ENCODE results near the gene TESK2.
"Not testable (repeated sequence)": the region's sequence is repeated elsewhere in the genome, so short reads cannot be mapped to it uniquely, and the experiment has no call there.

Gene TESK2

GRCh38 chr1:45473302-45473701 lies 17.7 kb downstream of the TESK2 start:
- DNase-seq (ENCODE audit: low read depth in 2 of 2) = no peak

GRCh38 chr1:45470306-45470798 lies 20.6 kb downstream of the TESK2 start:
- no peak for DNase-seq (ENCODE audit: low read depth in 2 of 2)

- DNase-seq (ENCODE audit: low read depth in 2 of 2) = not testable (repeated sequence)
These were observed 23.6 kb downstream of the TESK2 start for GRCh38 chr1:45467353-45467752.

- DNase-seq (ENCODE audit: low read depth in 2 of 2) = no peak
These were observed 25.7 kb downstream of the TESK2 start for GRCh38 chr1:45465277-45465676.

GRCh38 chr1:45458894-45459293 lies 32.1 kb downstream of the TESK2 start:
- DNase-seq (ENCODE audit: low read depth in 2 of 2) = no peak

GRCh38 chr1:45456531-45456930 lies 34.4 kb downstream of the TESK2 start:
- DNase-seq (ENCODE audit: low read depth in 2 of 2) = no peak

GRCh38 chr1:45455162-45455561 lies 35.8 kb downstream of the TESK2 start:
- no peak for DNase-seq (ENCODE audit: low read depth in 2 of 2)

GRCh38 chr1:45454464-45454863 lies 36.5 kb downstream of the TESK2 start:
- no peak for DNase-seq (ENCODE audit: low read depth in 2 of 2)

- no peak for DNase-seq (ENCODE audit: low read depth in 2 of 2)
These were observed 38.5 kb downstream of the TESK2 start for GRCh38 chr1:45452503-45452902.

GRCh38 chr1:45448357-45448756 lies 42.6 kb downstream of the TESK2 start:
- DNase-seq (ENCODE audit: low read depth in 2 of 2) = no peak

- no peak for DNase-seq (ENCODE audit: low read depth in 2 of 2)
These were observed 43.9 kb downstream of the TESK2 start for GRCh38 chr1:45446950-45447672.

- DNase-seq (ENCODE audit: low read depth in 2 of 2) = no peak
These were observed 44.4 kb downstream of the TESK2 start for GRCh38 chr1:45446530-45446929.

GRCh38 chr1:45444609-45445131 lies 46.3 kb downstream of the TESK2 start:
- DNase-seq (ENCODE audit: low read depth in 2 of 2) = no peak

- DNase-seq (ENCODE audit: low read depth in 2 of 2) = no peak
These were observed 47.1 kb downstream of the TESK2 start for GRCh38 chr1:45443580-45444446.

GRCh38 chr1:45442272-45442671 lies 48.7 kb downstream of the TESK2 start:
- no peak for DNase-seq (ENCODE audit: low read depth in 2 of 2)

- DNase-seq (ENCODE audit: low read depth in 2 of 2) = no peak
These were observed 53.6 kb downstream of the TESK2 start for GRCh38 chr1:45437323-45437722.

- no peak for DNase-seq (ENCODE audit: low read depth in 2 of 2)
These were observed 60.5 kb downstream of the TESK2 start for GRCh38 chr1:45430490-45430889.

GRCh38 chr1:45429561-45430159 lies 61.3 kb downstream of the TESK2 start:
- no peak for DNase-seq (ENCODE audit: low read depth in 2 of 2)

GRCh38 chr1:45423906-45424678 lies 66.9 kb downstream of the TESK2 start:
- no peak for DNase-seq (ENCODE audit: low read depth in 2 of 2)

- no peak for DNase-seq (ENCODE audit: low read depth in 2 of 2)
These were observed 69.0 kb downstream of the TESK2 start for GRCh38 chr1:45421935-45422334.

GRCh38 chr1:45414746-45415145 lies 76.2 kb downstream of the TESK2 start:
- no peak for DNase-seq (ENCODE audit: low read depth in 2 of 2)

Data from stimulated activated CD8-positive, alpha-beta memory T cell treated with anti-CD3 and anti-CD28 coated beads, Interleukin-7, amount 100 ng/mL, for 1 hour (primary cell).